Activated CD8-positive, alpha-beta memory T cell treated with anti-CD3 and anti-CD28 coated beads, Interleukin-2, amount 50 U/mL, for 48 hours (primary cell): ENCODE data around the gene CYP2B6.
"Not testable (repeated sequence)": the region's sequence is repeated elsewhere in the genome, so short reads cannot be mapped to it uniquely, and the experiment has no call there.

Experiments used
- DNase-seq: peaks from one replicate; pipeline ENCODE4 v3.0.0-alpha.2; 2020

The CYP2B6 gene

DNA sequence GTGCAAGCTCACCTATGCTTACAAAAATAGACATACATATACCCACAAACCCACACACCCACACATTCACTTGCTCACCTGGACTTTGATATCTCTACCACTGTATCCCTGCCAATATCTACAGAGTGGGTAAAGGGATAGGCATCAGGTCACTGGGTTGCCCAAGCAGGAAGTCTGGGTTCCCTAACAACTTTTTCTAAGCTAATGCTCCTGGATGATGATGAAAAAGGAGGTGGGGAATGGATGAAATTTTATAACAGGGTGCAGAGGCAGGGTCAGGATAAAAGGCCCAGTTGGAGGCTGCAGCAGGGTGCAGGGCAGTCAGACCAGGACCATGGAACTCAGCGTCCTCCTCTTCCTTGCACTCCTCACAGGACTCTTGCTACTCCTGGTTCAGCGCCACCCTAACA lies at the start of gene CYP2B6:
Gene CYP2B6, plus strand, starts transcription at position 311 of the 410 bp plus-strand sequence. Its CDS starts 24 bp downstream, at position 335.
- DNase-seq = peak; percentile 1

DNA sequence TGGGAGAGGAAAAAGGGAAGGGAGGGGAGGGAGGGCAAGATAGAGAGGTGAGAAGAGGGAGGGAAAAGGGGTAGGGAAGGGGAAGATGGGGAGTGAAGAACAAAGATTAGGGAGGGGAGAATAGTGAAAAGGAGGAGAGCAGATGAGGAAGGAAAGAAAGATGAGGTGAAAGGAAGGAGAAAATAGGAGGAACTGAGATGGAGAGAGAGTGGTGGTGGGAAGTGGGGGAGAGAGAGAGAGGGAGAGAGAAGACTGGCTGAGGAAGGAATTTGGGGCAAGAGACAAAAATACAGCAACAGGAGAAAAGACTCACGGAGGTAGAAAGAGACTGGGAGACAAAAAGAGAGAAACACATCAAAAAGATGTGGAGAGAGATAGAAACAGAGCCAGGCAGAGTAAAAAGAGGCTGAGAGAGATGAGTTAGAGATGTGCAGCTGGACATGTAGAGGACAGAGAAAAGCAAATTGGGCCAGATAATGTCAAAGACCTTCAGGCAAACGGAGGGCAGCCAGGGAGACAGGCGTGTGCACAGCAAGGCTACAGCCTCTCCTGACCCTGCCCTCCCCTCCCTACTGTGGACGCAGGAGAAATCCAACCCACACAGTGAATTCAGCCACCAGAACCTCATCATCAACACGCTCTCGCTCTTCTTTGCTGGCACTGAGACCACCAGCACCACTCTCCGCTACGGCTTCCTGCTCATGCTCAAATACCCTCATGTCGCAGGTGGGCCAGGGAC lies 49.4 kb upstream of the CYP2B6 start:
- DNase-seq = no peak

DNA sequence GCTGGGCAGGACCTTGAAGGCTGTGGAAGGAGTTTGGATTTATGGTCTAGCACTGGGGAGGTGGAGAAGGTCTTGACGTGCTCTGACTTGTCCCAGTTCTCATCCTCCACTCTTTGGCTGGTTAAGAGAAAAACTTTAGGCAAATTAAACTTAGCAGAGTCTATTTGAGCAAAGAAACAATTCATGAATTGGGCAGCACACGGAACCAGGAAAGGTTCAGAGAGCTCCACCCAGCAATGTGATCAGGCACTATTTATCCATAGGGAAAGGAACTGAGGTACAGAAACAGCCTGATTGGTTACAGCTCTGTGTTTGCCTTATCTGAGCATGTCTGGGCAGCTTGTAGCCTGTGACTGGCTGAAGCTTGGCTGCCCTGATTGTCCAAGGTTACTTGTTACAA lies 45.4 kb upstream of the CYP2B6 start:
- DNase-seq = no peak

DNA sequence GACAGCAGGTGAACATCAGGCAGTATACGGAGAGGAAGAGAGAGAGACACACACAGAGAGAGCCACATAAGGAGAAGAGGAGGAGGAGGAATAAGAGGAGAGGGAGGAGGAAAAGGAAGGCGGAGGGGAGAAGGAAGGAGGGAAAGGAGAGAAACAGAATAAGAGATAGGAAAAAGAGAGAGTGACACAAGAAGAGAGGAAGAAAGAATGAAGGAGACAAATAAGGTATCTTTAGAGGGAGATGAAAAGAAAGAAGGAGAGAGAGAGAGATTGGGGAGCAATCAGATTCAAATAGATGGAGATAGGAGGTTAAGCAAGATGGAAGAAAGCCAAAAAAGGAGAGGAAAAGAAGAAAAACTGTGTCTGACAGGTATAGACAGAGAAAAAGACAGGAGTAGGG lies 44.0 kb upstream of the CYP2B6 start:
- DNase-seq = no peak

DNA sequence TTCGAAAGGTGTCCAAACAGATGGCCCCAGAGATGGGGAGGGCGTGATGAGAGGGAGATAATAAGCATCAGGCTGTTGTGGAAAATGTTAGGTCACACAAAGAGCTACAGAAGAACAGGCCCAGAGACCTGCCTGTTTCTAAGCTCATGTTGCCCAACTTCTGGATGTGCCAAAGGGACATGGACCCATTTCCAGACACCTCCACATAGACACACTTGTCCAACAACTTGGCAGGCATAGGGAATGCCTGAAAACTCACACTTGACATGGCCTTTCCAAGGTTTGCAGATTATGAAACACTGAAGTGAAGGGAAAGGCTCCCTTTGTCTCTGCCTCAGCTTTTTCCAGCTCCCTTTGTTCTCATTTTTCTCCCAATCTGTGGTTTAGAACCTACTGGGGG lies 43.5 kb upstream of the CYP2B6 start:
- no peak for DNase-seq

DNA sequence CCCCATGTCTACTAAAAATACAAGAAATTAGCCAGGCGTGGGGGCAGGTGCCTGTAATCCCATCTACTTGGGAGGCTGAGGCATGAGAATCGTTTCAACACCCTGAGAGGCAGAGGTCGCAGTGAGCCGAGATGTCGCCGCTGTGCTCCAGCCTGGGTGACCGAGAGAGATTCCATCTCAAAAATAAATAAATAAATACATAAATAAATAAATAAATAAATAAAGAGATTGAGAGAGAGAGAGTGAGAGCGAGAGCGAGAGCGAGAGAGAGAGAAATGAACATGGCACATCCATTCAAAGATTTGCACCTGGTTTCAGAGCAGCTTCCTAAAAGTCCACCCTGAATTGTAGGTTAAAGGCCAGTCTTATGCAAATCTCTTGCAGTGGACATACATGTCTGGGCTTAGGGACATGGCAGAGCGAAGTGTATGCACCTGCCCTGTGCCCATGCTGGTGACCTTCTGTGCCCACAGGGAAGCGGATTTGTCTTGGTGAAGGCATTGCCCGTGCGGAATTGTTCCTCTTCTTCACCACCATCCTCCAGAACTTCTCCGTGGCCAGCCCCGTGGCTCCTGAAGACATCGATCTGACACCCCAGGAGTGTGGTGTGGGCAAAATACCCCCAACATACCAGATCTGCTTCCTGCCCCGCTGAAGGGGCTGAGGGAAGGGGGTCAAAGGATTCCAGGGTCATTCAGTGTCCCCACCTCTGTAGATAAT lies 42.3 kb upstream of the CYP2B6 start:
- DNase-seq = no peak

DNA sequence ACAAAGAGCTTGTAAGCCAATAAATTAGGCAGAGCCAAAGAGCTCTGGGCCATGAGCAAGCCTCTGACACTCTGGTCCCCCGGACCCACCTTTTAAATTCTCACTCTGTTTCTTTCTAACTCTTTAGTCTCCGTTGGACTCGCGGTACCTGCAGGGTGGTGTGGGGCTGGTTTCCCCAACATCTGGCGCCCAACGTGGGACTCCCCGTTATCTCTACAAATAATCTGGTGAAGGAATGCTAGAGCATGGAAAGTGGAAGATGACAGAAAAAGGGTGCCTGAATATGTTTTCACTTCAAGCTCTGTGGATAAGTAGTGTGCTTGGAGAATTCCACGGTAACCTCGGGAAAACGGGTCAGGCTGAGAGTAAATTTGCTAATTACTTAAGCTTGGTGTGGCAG lies 36.5 kb upstream of the CYP2B6 start:
- no peak for DNase-seq

DNA sequence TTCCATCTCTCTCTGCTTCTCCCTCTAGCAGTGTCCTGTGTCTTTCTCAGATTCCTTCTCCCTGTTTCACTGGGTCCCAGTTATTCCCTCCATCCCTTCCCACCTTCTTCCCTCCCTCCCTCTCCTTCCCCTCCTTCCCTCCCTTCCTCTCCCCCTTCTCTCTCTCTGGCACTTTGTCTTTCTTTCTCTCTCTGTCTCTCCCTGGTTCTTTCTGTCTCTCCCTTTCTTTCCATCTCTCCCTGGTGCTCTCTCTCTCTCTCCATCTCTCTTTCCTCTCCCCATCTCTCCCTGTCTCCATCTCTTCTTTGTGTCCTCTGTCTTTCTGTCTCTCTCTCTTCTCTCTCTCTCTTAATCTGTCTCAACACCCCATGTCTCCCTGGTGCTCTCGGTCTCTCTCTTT lies 31.7 kb upstream of the CYP2B6 start:
- DNase-seq = no peak

DNA sequence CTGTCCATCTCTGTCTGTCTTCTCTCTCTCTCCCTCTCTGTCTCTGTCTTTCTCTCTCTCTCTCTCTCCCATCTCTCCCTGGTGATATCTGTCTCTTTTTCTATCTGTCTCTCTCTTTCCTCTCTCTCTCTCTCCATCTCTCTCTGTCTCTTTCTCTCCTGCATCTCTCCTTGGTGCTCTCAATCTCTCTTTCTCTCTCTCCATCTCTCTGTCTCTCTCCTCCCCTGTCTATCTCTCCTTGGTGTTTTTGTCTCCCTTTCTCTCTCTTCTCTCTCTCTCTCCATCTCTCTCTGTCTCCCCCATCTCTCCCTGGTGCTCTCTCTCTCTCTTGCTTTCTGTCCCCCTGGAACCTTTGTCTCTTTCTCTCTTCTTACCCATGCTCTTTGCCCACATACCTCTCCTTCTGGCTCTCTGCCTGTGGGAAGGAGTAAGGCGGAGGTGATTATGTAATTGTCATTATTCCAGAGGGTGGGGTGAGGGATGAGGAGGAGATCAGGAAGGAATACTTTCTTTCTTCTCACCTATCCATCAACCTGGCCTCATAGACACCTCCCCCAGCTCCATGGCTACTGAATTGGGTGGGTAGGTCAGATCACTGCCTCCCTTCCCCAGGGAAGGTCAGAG lies 30.9 kb upstream of the CYP2B6 start:
- no peak for DNase-seq

DNA sequence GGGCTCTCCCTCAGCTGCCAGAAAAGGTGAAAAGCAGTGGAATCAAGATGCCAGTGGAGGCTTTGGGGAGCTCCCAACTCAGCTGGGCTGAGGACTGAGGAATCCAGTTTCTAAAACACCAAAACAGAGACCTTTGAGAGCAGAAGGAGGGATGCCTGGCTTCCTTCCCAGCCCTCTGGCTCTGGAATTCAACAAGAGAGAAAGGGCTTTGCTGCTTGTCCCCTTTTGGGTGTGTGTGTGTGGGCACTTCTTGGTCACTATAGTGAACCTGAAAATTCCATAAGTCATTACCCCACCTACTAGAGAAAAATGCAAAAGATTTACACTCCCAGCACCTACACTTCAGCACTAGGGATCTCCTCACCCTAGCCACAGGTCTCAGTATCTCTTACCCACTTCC lies 30.3 kb upstream of the CYP2B6 start:
- DNase-seq = no peak

DNA sequence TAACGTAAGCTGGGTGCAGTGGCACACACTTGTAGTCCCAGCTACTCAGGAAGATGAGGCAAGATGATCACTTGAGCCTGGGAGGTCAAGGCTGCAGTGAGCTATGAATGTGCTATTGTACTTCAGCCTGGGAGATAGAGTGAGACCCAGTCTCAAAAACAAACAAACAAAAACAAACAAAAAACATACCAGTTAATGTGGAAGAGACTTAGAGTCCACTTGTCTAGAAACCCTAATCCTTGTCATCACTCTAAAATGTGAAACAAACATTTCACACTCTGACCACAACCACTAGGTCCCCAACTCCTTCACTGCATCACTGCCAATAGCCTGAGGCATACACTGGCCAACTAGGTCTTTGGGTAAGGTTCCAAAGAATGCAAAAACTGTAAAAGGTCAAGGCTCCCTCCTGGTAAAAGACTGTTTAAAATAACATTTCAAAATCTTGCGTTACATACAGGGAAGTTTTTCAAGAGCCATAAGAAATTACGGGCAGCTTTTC lies 28.6 kb upstream of the CYP2B6 start:
- no peak for DNase-seq

DNA sequence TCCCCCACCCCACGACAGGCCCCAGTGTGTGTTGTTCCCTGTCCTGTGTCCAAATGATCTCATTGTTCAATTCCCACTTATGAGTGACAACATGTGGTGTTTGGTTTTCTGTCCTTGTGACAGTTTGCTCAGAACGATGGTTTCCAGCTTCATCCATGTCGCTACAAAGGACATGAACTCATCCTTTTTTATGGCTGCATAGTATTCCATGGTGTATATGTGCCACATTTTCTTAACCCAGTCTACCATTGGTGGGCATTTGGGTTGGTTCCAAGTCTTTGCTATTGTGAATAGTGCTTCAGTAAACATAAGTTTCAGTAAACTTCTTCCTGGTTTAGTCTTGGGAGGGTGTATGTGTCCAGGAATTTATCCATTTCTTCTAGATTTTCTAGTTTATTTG lies 26.7 kb upstream of the CYP2B6 start:
- DNase-seq = not testable (repeated sequence)

DNA sequence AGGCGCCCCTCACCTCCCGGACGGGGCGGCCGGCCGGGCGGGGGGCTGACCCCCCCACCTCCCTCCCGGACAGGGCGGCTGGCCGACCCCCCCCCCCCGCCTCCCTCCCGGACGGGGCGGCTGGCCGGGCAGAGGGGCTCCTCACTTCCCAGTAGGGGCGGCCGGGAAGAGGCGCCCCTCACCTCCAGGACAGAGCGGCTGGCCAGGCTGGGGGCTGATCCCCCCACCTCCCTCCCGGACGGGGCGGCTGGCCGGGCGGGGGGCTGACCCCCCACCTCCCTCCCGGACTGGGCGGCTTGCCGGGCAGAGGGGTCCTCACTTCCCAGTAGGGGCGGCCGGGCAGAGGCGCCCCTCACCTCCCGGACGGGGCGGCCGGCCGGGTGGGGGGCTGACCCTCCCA lies 25.7 kb upstream of the CYP2B6 start:
- not testable (repeated sequence) for DNase-seq

DNA sequence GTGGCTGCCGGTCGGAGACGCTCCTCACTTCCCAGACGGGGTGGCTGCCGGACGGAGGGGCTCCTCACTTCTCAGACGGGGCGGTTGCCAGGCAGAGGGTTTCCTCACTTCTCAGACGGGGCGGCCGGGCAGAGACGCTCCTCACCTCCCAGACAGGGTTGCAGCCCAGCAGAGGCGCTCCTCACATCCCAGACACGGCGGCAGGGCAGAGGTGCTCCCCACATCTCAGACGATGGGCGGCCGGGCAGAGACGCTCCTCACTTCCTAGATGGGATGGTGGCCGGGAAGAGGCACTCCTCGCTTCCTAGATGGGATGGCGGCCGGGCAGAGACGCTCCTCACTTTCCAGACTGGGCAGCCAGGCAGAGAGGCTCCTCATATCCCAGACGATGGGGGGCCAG lies 24.5 kb upstream of the CYP2B6 start:
- DNase-seq = not testable (repeated sequence)

DNA sequence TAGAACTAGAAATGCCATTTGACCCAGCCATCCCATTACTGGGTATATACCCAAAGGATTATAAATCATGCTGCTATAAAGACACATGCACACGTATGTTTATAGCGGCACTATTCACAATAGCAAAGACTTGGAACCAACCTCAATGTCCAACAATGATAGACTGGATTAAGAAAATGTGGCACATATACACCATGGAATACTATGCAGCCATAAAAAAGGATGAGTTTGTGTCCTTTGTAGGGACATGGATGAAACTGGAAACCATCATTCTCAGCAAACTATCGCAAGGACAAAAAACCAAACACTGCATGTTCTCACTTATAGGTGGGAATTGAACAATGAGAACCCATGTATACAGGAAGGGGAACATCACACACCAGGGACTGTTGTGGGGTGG lies 23.0 kb upstream of the CYP2B6 start:
- not testable (repeated sequence) for DNase-seq

DNA sequence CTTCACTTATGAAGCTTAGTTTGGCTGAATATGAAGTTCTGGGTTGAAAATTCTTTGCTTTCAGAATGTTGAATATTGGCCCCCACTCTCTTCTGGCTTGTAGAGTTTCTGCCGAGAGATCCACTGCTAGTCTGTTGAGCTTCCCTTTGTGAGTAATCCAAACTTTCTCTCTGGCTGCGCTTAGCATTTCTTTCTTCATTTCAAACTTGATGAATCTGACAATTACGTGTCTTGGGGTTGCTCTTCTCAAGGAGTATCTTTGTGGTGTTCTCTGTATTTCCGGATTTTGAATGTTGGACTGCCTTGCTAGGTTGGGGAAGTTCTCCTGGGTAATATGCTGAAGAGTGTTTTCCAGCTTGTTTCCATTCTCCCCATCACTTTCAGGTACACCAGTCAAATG lies 21.4 kb upstream of the CYP2B6 start:
- not testable (repeated sequence) for DNase-seq

DNA sequence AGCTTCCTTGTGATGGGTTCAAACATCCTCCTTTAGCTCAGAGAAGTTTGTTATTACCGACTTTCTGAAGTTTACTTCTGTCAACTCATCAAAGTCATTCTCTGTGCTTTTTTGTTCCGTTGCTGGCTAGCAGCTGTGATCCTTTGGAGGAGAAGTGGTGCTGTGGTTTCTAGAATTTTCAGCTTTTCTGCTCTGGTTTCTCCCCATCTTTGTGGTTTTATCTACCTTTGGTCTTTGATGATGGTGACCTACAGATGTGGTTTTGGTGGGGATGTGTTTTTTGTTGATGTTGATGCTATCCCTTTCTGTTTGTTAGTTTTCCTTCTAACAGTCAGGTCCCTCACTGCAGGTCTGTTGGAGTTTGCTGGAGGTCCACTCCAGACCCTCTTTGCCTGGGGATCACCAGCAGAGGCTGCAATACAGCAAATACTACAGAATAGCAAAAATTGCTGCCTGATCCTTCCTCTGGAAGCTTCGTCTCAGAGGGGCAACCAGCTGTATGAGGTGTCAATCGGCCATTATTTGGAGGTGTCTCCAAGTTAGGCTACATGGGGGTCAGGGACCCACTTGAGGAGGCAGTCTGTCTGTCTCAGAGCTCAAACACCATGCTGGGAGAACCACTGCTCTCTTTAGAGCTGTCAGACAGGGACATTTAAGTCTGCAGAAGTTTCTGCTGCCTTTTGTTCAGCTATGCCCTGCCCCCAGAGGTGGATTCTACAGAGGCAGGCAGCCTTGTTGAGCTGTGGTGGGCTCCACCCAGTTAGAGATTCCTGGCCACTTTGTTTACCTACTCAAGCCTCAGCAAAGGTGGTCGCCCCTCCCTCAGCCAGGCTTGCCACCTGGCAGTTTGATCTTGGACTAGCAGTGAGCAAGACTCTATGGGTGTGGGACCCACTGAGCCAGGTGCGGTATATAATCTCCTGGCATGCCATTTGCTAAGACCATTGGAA lies 20.4 kb upstream of the CYP2B6 start:
- DNase-seq = not testable (repeated sequence)

DNA sequence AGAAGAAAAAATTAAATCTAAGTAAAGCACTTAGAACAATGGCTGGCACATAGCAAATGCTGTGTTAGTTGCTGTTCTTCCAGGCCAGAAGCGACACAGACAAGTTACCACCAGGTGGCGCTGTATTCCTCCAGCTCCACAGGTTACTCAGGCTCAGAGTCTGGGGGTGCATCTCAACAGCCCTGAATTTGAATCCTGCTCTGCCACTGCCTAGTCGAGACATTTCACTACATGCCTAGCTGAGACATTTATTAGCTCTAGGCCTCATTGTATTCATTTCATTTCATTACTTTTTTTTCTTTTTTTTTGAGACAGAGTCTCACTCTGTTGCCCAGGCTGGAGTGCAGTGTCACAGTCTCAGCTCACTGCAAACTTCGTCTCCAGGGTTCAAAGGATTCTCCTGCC lies 16.4 kb upstream of the CYP2B6 start:
- peak; percentile 89 for DNase-seq

DNA sequence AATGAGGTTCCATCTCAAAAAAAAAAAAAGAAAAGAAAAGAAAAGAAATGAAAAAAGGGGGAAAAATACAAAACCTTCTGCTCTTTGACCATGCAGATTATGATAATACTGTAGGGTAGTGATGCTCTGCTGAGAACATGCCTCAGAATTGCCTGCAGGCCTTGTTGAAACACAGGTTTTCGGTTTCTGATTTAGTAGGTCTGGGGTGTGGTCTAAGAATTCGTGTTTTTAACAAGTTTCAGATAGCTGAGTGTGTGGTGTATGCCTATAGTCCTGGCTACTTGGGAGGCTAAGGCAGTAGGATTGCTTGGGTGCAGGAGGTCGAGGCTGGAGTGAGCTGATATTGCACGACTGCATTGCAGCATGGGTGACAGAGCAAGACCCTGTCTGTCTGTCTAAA lies 14.9 kb upstream of the CYP2B6 start:
- DNase-seq = no peak

DNA sequence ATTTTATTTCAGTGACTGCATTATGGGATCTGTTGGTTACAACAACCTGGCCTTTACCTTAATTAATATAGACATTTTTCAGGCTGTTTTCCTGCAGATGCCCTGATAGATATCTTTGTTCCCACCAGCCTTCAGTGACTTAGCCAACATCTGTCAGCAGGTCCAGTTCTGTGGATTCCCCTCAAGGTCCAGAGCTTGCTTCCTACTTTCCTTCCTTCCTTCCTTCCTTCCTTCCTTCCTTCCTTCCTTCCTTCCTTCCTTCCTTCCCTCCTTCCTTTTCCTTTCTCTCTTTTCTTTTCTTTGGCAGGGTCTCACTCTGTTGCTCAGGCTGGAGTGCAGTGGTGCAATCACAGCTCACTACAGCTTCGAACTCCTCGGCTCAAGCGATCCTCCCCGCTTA lies 14.4 kb upstream of the CYP2B6 start:
- DNase-seq = no peak

DNA sequence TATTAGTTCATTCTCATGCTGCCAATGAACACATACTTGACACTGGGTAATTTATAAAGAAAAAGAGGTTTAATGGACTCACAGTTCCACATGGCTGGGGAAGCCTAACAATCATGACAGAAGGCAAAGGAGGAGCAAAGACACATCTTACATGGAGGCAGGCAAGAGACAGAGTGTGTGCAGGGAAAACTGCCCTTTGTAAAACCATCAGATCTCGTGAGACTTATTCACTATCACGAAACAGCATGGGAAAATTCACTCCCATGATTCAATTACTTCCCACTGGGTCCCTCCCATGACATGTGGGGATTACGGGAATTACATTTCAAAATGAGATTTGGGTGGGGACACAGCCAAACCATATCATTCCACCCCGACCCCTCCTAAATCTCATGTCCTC lies 11.3 kb upstream of the CYP2B6 start:
- DNase-seq = not testable (repeated sequence)

DNA sequence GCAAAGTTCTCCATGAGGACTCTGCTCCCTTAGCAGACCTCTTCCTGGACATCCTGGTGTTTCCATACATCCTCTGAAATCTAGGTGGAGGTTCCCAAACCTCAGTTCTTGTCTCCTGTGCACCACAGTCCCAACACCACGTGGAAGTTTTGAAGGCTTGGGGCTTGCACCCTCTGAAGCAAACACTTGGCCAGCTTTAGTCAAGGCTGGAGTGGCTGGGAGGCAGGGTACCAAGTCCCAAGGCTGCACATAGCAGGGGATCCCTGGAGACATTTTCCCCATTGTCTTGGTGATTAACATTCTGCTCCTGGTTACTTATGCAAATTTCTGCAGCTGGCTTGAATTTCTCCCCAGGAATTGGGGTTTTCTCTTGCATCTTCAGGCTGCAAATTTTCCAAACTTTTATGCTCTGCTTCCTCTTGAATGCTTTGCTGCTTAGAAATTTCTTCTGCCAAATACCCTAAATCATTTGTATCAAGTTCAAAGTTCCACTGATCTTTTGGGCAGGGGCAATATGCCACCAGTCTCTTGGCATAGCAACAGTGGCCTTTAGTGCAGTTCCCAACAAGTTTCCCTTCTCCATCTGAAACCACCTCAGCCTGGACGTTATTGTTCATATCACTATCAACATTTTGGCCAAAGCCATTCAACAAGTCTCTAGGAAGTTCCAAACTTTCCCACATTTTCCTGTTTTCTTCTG lies 10.2 kb upstream of the CYP2B6 start:
- not testable (repeated sequence) for DNase-seq
